Bone marrow (tissue), 2 donors: ENCODE results near the gene CEP152.
"Not testable (repeated sequence)": the region's sequence is repeated elsewhere in the genome, so short reads cannot be mapped to it uniquely, and the experiment has no call there.

ENCODE experiments used
- DNase-seq, 2 donors: peaks; one replicate each; lab custom pipeline; 2025; lab: John Stamatoyannopoulos, UW

Gene CEP152

GRCh38 chr15:48810414-48811324 lies at the start of gene CEP152:
Gene CEP152, minus strand, starts transcription at chr15:48811069. Its CDS starts 5,420 bp downstream, at chr15:48805649.
- DNase-seq = peak; percentile 83 to 99

DNA sequence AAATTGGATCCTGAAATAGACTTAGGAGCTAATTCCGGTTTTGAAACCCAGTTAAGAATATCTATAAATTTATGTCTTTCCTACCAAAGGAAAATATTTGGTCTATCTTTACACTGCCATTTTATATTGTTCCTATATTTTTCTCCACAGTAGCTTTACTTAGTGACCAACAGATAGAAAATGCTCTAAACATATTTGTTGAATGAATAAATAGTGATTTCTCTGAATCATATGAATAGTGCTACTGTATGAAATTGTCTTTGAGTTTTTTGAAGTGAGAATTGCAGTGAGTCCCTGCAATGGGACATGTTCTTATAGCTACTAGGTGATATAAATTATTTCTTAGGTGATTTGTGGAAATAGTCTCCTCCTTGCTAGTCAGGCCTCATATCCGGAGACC lies 48.6 kb upstream of the CEP152 start:
- DNase-seq = no peak

GRCh38 chr15:48858401-48858800 lies 47.5 kb upstream of the CEP152 start:
- peak in 1 of 2 donors; percentile 7 for DNase-seq

GRCh38 chr15:48856942-48857341 lies 46.1 kb upstream of the CEP152 start:
- no peak for DNase-seq

- DNase-seq = no peak
Observed at GRCh38 chr15:48855501-48856440, 44.9 kb upstream of the CEP152 start.

DNA sequence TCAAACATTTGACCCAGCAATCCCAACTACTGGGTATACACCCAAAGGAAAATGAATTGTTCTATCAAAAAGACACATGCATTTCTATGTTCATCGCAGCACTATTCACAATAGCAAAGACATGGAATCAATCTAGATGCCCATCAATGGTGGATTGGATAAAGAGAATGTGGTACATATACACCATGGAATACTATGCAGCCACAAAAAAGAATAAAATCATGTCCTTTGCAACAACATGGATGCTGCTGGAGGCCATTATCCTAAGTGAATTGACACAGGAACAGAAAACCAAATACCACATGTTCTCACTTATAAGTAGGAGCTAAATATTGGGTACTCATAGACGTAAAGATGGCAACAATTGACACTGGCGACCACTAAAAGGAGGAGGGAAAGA lies 43.6 kb upstream of the CEP152 start:
- DNase-seq = not testable (repeated sequence)

DNA sequence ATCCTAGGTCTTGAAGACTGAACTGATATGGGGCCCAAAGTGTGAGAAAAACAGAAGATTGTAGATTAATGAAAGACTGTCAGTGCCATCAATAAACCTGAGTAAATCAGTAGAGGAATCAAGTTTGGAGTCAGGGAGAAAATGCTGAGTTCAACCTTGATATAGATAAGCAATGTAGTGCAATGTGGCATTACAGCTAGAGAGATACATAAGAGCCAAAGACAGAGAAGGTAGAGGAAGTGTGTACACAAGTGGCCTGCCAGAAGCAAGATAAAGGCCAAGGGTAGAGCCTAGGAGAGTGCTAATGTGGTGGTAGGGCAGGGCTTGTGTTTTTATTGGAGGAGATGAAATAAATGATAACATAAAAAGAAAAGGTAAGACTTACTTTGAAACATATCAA lies 41.1 kb upstream of the CEP152 start:
- DNase-seq = no peak

DNA sequence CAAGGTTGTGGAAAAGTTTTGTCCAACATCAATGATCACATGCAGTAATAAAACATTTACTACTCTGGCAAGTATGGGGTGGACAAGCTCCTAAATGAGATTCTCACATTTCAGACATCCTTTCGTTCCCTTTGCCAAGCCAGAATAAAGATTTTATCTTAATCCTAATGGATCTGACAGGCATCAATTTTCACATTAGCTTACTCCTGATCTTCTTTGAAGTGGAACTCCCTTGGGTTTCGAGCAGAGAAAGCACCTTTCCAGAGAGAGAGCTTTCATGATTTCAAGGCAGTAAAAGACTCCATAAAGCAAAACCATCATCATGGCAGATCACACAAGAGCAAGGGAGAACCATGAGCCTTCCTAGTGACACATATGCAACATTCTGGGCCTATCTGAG lies 39.8 kb upstream of the CEP152 start:
- DNase-seq = no peak

GRCh38 chr15:48845123-48845522 lies 34.3 kb upstream of the CEP152 start:
- DNase-seq = no peak

- no peak for DNase-seq
Observed at GRCh38 chr15:48842501-48842900, 31.6 kb upstream of the CEP152 start.

- DNase-seq = no peak
Observed at GRCh38 chr15:48834756-48835155, 23.9 kb upstream of the CEP152 start.

GRCh38 chr15:48833526-48834239 lies 22.8 kb upstream of the CEP152 start:
- no peak for DNase-seq

GRCh38 chr15:48832648-48833047 lies 21.8 kb upstream of the CEP152 start:
- no peak for DNase-seq

GRCh38 chr15:48828906-48829305 lies 18.0 kb upstream of the CEP152 start:
- no peak for DNase-seq

DNA sequence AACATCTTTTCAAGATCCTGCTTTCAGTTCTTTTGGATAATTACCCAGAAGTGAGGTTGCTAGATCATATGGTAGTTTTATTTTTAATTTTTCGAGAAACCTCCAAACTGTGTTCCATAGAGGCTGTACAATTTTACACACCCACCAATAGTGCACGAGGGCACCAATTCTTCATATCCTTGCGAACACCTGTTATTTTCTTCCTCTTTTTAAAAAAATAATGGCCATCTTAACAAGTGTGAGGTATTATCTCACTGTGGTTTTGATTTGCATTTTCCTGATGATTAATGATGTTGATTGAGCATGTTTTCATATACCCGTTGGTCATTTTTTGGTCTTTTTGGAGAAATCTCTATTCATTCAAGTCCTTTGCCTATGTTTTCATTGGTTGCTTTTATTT lies 17.6 kb upstream of the CEP152 start:
- DNase-seq = no peak

GRCh38 chr15:48825075-48825474 lies 14.2 kb upstream of the CEP152 start:
- DNase-seq = no peak

GRCh38 chr15:48823706-48824105 lies 12.8 kb upstream of the CEP152 start:
- no peak for DNase-seq

GRCh38 chr15:48823237-48823636 lies 12.4 kb upstream of the CEP152 start:
- DNase-seq = no peak

DNA sequence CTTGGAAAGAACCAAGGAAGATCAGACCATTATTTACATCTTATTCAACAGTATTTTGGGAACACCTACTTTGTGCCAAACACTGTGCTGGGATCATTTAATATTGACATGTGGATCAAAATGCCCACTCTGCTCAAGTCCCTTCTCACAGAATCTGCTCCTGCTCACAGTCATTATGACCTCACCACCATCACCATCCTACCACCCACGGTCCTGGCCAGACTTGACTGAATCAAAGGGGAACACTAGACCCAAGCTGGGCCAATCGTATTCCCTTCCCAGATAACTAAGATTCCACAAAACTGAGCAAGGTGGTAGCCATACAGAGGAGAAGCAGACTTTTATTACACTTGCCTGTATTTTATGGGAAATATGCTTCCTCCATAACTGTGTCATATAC lies 3.4 kb upstream of the CEP152 start:
- no peak for DNase-seq

DNA sequence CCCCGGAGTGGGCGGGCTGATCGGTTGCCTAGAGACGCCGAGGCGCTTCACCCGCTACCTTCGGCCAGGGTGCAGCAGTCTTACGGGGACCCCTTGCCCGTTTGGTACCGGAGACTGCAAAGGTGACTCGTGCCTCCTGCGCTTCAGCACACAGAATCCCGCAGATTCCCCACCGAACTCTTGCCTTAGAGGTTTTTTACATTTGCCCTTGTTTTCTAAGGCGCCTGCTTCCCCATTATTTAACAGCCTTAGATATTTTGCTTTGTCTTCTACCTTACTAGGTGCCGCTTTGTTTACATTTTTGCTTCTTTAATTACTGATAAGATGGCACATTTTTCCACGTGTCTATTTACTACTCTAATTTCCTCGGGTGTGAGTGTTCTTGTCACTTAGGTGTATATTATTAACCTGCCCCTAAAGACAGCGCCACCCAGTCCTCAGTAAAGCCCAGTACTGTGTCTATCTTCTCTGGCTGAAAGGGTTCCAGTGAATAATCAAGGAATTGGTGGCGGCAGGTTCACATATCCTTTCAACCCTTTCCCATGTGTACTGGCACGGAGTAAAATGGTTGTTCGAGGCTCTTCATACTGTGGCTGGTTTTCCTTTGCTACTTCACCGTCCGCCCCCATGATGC lies 573 bp upstream of the CEP152 start:
- no peak for DNase-seq

GRCh38 chr15:48806151-48806550 lies 4.7 kb downstream of the CEP152 start:
- no peak for DNase-seq

- DNase-seq = no peak
Observed at GRCh38 chr15:48805591-48805990, 5.3 kb downstream of the CEP152 start.
